Measurements from ENCODE around the gene HLF. TPM values are rescaled to one million over a fixed set of nuclear protein-coding genes. Genes with fewer than 3 reads are reported as not detected.

HLF gene
- total RNA-seq, 4 donors from 2014 or later = 8.5 to 17.5 (median 13.3) TPM

GRCh38 chr17:55245986-55246385, 18.8 kb upstream of the HLF start:
- DNase-seq = no peak
- WGBS, 2 donors (ENCODE audit: low coverage in 1 of 2) = 87% methylated on average over 3 of the region's 3 CpGs; no CpG with 5 or more reads in 1 of the 2 donors
- in situ Hi-C loops (cut with MboI; ENCODE audit: low pct_ligation_motif_present in 1 of 4, low pct_unique_long_range_greater_than_20kb in 1 of 4, low sequenced_read_pairs in 3 of 4) (no loop called here), intact Hi-C loops (cut with DNase I; ENCODE audit: low total_unique reads) (no loop called here)
- no peak for TF ChIP-seq POLR2AphosphoS5 (IDR thresholded peaks at IDR 0.05)
- TF ChIP-seq CTCF (IDR thresholded peaks at IDR 0.05) = no peak
- Histone ChIP-seq H3K27me3 (peaks cover 3% of the 10 kb centered on the region), H3K4me3 (no peak overlapping the region), H3K36me3 (no peaks in the 10 kb centered on the region), H3K4me1 (no peaks in the 10 kb centered on the region), H3K9me3 (no peaks in the 10 kb centered on the region), H3K27ac (no peak overlapping the region)

- no peaks in the 10 kb centered on the region for H3K9me3 ChIP-seq
- no peaks in the 10 kb centered on the region for H3K36me3 ChIP-seq
- TF ChIP-seq POLR2AphosphoS5 (IDR thresholded peaks at IDR 0.05) = no peak
- TF ChIP-seq POLR2A (IDR thresholded peaks at IDR 0.05) = no peak
- TF ChIP-seq EP300 (IDR thresholded peaks at IDR 0.05; ENCODE audit: low read depth) = no peak
- TF ChIP-seq CTCF (IDR thresholded peaks at IDR 0.05) = no peak
- no peak overlapping the region for H3K27ac ChIP-seq
- H3K27me3 ChIP-seq = peaks cover 3% of the 10 kb centered on the region
- H3K4me3 ChIP-seq = no peak overlapping the region
- no peak for DNase-seq
- intact Hi-C loops (cut with DNase I; ENCODE audit: low total_unique reads) (no loop called here), in situ Hi-C loops (cut with MboI; ENCODE audit: low pct_ligation_motif_present in 1 of 4, low pct_unique_long_range_greater_than_20kb in 1 of 4, low sequenced_read_pairs in 3 of 4) (no loop called here)
- no peaks in the 10 kb centered on the region for H3K4me1 ChIP-seq
- 50 to 56% methylated on average over 1 of the region's 1 CpG for WGBS, 2 donors (ENCODE audit: low coverage in 1 of 2)
Observed at GRCh38 chr17:55246583-55246982, 18.2 kb upstream of the HLF start.

GRCh38 chr17:55248077-55248476, 16.7 kb upstream of the HLF start:
- Histone ChIP-seq H3K36me3 (no peaks in the 10 kb centered on the region), H3K27ac (no peak overlapping the region), H3K4me3 (no peak overlapping the region), H3K27me3 (peaks cover 3% of the 10 kb centered on the region), H3K4me1 (no peaks in the 10 kb centered on the region), H3K9me3 (no peaks in the 10 kb centered on the region)
- no peak for DNase-seq
- intact Hi-C loops (cut with DNase I; ENCODE audit: low total_unique reads) = no loop called here
- 82% methylated on average over 1 to 2 of the region's 2 CpGs for WGBS, 2 donors (ENCODE audit: low coverage in 1 of 2)
- in situ Hi-C loops (cut with MboI; ENCODE audit: low pct_ligation_motif_present in 1 of 4, low pct_unique_long_range_greater_than_20kb in 1 of 4, low sequenced_read_pairs in 3 of 4) = no loop called here
- TF ChIP-seq POLR2AphosphoS5 (IDR thresholded peaks at IDR 0.05) (no peak), EP300 (IDR thresholded peaks at IDR 0.05; ENCODE audit: low read depth) (no peak), CTCF (IDR thresholded peaks at IDR 0.05) (no peak), POLR2A (IDR thresholded peaks at IDR 0.05) (no peak)

GRCh38 chr17:55249861-55250260, 14.9 kb upstream of the HLF start:
- 88 to 94% methylated on average over 5 to 7 of the region's 7 CpGs for WGBS, 2 donors (ENCODE audit: low coverage in 1 of 2)
- in situ Hi-C loops (cut with MboI; ENCODE audit: low pct_ligation_motif_present in 1 of 4, low pct_unique_long_range_greater_than_20kb in 1 of 4, low sequenced_read_pairs in 3 of 4) = no loop called here

More at GRCh38 chr17:55249861-55250260, 14.9 kb upstream of the HLF start:
- Histone ChIP-seq H3K36me3 (no peaks in the 10 kb centered on the region), H3K9me3 (no peaks in the 10 kb centered on the region), H3K27ac (no peak overlapping the region), H3K4me3 (no peak overlapping the region), H3K4me1 (no peaks in the 10 kb centered on the region), H3K27me3 (no peaks in the 10 kb centered on the region)
- DNase-seq = no peak
- TF ChIP-seq POLR2A (IDR thresholded peaks at IDR 0.05) (no peak), EP300 (IDR thresholded peaks at IDR 0.05; ENCODE audit: low read depth) (no peak), POLR2AphosphoS5 (IDR thresholded peaks at IDR 0.05) (no peak), CTCF (IDR thresholded peaks at IDR 0.05) (no peak)
- intact Hi-C loops (cut with DNase I; ENCODE audit: low total_unique reads) = no loop called here
